OCI-LY1 (cell line): ENCODE data around the gene ASB13.

ENCODE experiments used
- H2AFZ ChIP-seq: fragments of 200-600 bp; sonication (generic), shearing (Covaris generic); 2 replicates; pipeline ENCODE4 v1.6.0; 2014; ENCODE audit warnings: antibody characterized with exemption, mild to moderate bottlenecking, low read length
- H3F3A ChIP-seq: fragments of 200-600 bp; sonication (generic), shearing (Covaris generic); 2 replicates; pipeline ENCODE4 v1.6.0; 2014; ENCODE audit warnings: mild to moderate bottlenecking, antibody characterized with exemption, low read length, moderate library complexity; ENCODE audit not compliant: insufficient read depth
- H3K27ac ChIP-seq: fragments of 200-600 bp; sonication (generic); 2 replicates; pipeline ENCODE4 v1.5.1; 2014; ENCODE audit warnings: low read length, mixed run types, mild to moderate bottlenecking, low read depth; ENCODE audit not compliant: poor library complexity, severe bottlenecking
- H3K27me3 ChIP-seq: fragments of 200-600 bp; sonication (generic); 2 replicates; pipeline ENCODE4 v1.6.0; 2014; ENCODE audit warnings: antibody characterized with exemption, mild to moderate bottlenecking, low read length, moderate library complexity; ENCODE audit not compliant: insufficient read depth
- H3K36me3 ChIP-seq: fragments of 200-600 bp; sonication (generic); 2 replicates; pipeline ENCODE4 v1.6.1; 2014; ENCODE audit warnings: mild to moderate bottlenecking, antibody characterized with exemption, low read length, moderate library complexity, mixed read lengths; ENCODE audit not compliant: insufficient read depth
- H3K4me1 ChIP-seq: fragments of 200-600 bp; sonication (generic); 2 replicates; pipeline ENCODE4 v1.5.1; 2014; ENCODE audit warnings: mild to moderate bottlenecking, low read length, moderate library complexity; ENCODE audit not compliant: insufficient read depth, severe bottlenecking
- H3K4me2 ChIP-seq: fragments of 200-600 bp; sonication (generic), shearing (Covaris generic); 2 replicates; pipeline ENCODE4 v1.6.1; 2014; ENCODE audit warnings: low read length
- H3K4me3 ChIP-seq: fragments of 200-600 bp; sonication (generic); 2 replicates; pipeline ENCODE4 v1.5.1; 2014; ENCODE audit warnings: low read length, low read depth, mild to moderate bottlenecking, mixed read lengths; ENCODE audit not compliant: poor library complexity, severe bottlenecking
- H3K79me2 ChIP-seq: fragments of 200-600 bp; shearing (Covaris generic); 2 replicates; pipeline ENCODE4 v1.6.1; 2016; ENCODE audit warnings: mixed run types, low read length, mixed read lengths; ENCODE audit not compliant: insufficient read depth
- H3K9ac ChIP-seq: fragments of 200-600 bp; sonication (generic), shearing (Covaris generic); 2 replicates; pipeline ENCODE4 v1.6.1; 2014; ENCODE audit warnings: mild to moderate bottlenecking, low read length, mixed read lengths
- H3K9me2 ChIP-seq: fragments of 200-600 bp; sonication (generic), shearing (Covaris generic); 2 replicates; pipeline ENCODE4 v1.6.1; 2014; ENCODE audit warnings: low read depth, mild to moderate bottlenecking, low read length, mixed read lengths
- H3K9me3 ChIP-seq: fragments of 200-600 bp; shearing (Covaris generic); 2 replicates; pipeline ENCODE4 v1.6.1; 2014; ENCODE audit warnings: low read length, mixed read lengths
- H4K20me1 ChIP-seq: fragments of 200-600 bp; sonication (generic), shearing (Covaris generic); 2 replicates; pipeline ENCODE4 v1.6.0; 2016; ENCODE audit warnings: mild to moderate bottlenecking, low read length; ENCODE audit not compliant: insufficient read depth
- EZH2 ChIP-seq: fragments of 200-600 bp; sonication (generic), shearing (Covaris generic); IDR thresholded peaks from 2 replicates; pipeline ENCODE4 v1.8.0; 2017; ENCODE audit warnings: borderline replicate concordance, mixed run types, mild to moderate bottlenecking, antibody characterized with exemption, low read length, moderate library complexity, mixed read lengths
- TF ChIP-seq, protein P1 (sequence below): fragments of 200-600 bp; sonication (generic), shearing (Covaris generic); IDR thresholded peaks from 2 replicates; pipeline ENCODE4 v1.5.1; 2017; ENCODE audit warnings: mild to moderate bottlenecking, antibody characterized with exemption, low read length, moderate library complexity, mixed read lengths

Gene ASB13

GRCh38 chr10:5652746-5653145 lies 13.6 kb downstream of the ASB13 start:
- H2AFZ ChIP-seq: no peak overlapping the region
- TF ChIP-seq, protein P1, sequence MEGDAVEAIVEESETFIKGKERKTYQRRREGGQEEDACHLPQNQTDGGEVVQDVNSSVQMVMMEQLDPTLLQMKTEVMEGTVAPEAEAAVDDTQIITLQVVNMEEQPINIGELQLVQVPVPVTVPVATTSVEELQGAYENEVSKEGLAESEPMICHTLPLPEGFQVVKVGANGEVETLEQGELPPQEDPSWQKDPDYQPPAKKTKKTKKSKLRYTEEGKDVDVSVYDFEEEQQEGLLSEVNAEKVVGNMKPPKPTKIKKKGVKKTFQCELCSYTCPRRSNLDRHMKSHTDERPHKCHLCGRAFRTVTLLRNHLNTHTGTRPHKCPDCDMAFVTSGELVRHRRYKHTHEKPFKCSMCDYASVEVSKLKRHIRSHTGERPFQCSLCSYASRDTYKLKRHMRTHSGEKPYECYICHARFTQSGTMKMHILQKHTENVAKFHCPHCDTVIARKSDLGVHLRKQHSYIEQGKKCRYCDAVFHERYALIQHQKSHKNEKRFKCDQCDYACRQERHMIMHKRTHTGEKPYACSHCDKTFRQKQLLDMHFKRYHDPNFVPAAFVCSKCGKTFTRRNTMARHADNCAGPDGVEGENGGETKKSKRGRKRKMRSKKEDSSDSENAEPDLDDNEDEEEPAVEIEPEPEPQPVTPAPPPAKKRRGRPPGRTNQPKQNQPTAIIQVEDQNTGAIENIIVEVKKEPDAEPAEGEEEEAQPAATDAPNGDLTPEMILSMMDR: no peak
- TF ChIP-seq EZH2: no peak
- 0 out of 2 replicates have a peak, but pooled peaks cover 3% of the 10 kb centered on the region for H3K27me3 ChIP-seq
- peaks cover 10% of the 10 kb centered on the region for H3K4me1 ChIP-seq
- no peak overlapping the region for H3K27ac ChIP-seq
- H3K79me2 ChIP-seq: no peaks in the 10 kb centered on the region
- no peaks in the 10 kb centered on the region for H3K9me2 ChIP-seq
- H3F3A ChIP-seq: no peaks in the 10 kb centered on the region
- no peak overlapping the region for H3K4me3 ChIP-seq
- no peak overlapping the region for H3K4me2 ChIP-seq
- no peak overlapping the region for H3K9ac ChIP-seq
- H4K20me1 ChIP-seq: no peaks in the 10 kb centered on the region
- H3K9me3 ChIP-seq: no peaks in the 10 kb centered on the region
- H3K36me3 ChIP-seq: no peaks in the 10 kb centered on the region

GRCh38 chr10:5651388-5651764 lies 15.0 kb downstream of the ASB13 start:
- Histone ChIP-seq H3K27ac (no peak overlapping the region), H3K9me3 (no peaks in the 10 kb centered on the region), H3K9ac (no peak overlapping the region), H3K4me3 (no peak overlapping the region), H3K27me3 (0 out of 2 replicates have a peak, but pooled peaks cover 7% of the 10 kb centered on the region), H3F3A (no peaks in the 10 kb centered on the region), H3K79me2 (no peaks in the 10 kb centered on the region), H3K36me3 (no peaks in the 10 kb centered on the region), H3K4me1 (peaks cover under 1% of the 10 kb centered on the region), H3K9me2 (no peaks in the 10 kb centered on the region), H2AFZ (no peak overlapping the region), H3K4me2 (no peak overlapping the region), H4K20me1 (no peaks in the 10 kb centered on the region)
- TF ChIP-seq EZH2: no peak
- TF ChIP-seq, protein P1: no peak

GRCh38 chr10:5650664-5651387 lies 15.6 kb downstream of the ASB13 start:
- H3K9me3 ChIP-seq: no peaks in the 10 kb centered on the region
- no peaks in the 10 kb centered on the region for H3F3A ChIP-seq
- no peaks in the 10 kb centered on the region for H3K79me2 ChIP-seq
- H3K4me2 ChIP-seq: no peak overlapping the region
- no peak overlapping the region for H3K9ac ChIP-seq
- no peak overlapping the region for H2AFZ ChIP-seq
- TF ChIP-seq, protein P1: no peak
- TF ChIP-seq EZH2: no peak
- 0 out of 2 replicates have a peak, but pooled peaks cover 7% of the 10 kb centered on the region for H3K27me3 ChIP-seq
- H3K27ac ChIP-seq: no peak overlapping the region
- no peaks in the 10 kb centered on the region for H4K20me1 ChIP-seq
- no peak overlapping the region for H3K4me3 ChIP-seq
- H3K9me2 ChIP-seq: no peaks in the 10 kb centered on the region
- H3K36me3 ChIP-seq: no peaks in the 10 kb centered on the region
- H3K4me1 ChIP-seq: peaks cover 6% of the 10 kb centered on the region
